Astrocyte (in vitro differentiated cells and primary cell): ENCODE measurements around the gene HOXD12. TPM values are rescaled to one million over a fixed set of nuclear protein-coding genes. Genes with fewer than 3 reads are reported as not detected.

Experiments
- DNase-seq: peaks from one replicate; pipeline ENCODE4 v3.0.0-alpha.2; 2010; ENCODE audit warnings: low read depth
- FAIRE-seq: peaks from 2 replicates; lab custom pipeline; 2011; peaks lifted over from hg19 to GRCh38; lab: Jason Lieb, UNC
- H2AFZ ChIP-seq: 2 replicates; pipeline ENCODE4 v1.6.0; 2012; ENCODE audit warnings: low read depth, low read length, inconsistent platforms
- H3K27ac ChIP-seq: 2 replicates; pipeline ENCODE4 v1.5.1; 2011; ENCODE audit warnings: low read depth, low read length, inconsistent platforms
- H3K27me3 ChIP-seq: 2 replicates; pipeline ENCODE4 v1.6.0; 2011; ENCODE audit warnings: low read length, inconsistent platforms; ENCODE audit not compliant: insufficient read depth
- H3K36me3 ChIP-seq: 2 replicates; pipeline ENCODE4 v1.5.1; 2011; ENCODE audit warnings: low read length, inconsistent platforms; ENCODE audit not compliant: insufficient read depth
- H3K4me1 ChIP-seq: 2 replicates; pipeline ENCODE4 v1.5.1; 2011; ENCODE audit warnings: low read length, inconsistent platforms; ENCODE audit not compliant: insufficient read depth
- H3K4me2 ChIP-seq: 2 replicates; pipeline ENCODE4 v1.6.0; 2012; ENCODE audit warnings: low read length, inconsistent platforms
- H3K4me3 ChIP-seq: 2 replicates; pipeline ENCODE4 v1.5.1; 2011; ENCODE audit warnings: low read depth, mild to moderate bottlenecking, low read length, inconsistent platforms; ENCODE audit not compliant: insufficient read depth
- H3K79me2 ChIP-seq: 2 replicates; pipeline ENCODE4 v1.6.0; 2012; ENCODE audit warnings: mild to moderate bottlenecking, low read length, inconsistent platforms; ENCODE audit not compliant: insufficient read depth
- H3K9ac ChIP-seq: 2 replicates; pipeline ENCODE4 v1.6.0; 2012; ENCODE audit warnings: mild to moderate bottlenecking, low read length, inconsistent platforms
- H3K9me3 ChIP-seq: 2 replicates; pipeline ENCODE4 v1.5.1; 2012; ENCODE audit warnings: low read depth, mild to moderate bottlenecking, low read length, inconsistent platforms; ENCODE audit not compliant: insufficient read depth
- H4K20me1 ChIP-seq: 2 replicates; pipeline ENCODE4 v1.6.0; 2012; ENCODE audit warnings: low read length, inconsistent platforms; ENCODE audit not compliant: insufficient read depth
- H3K27ac Mint-ChIP-seq: one replicate; pipeline ENCODE4 v1.8.0; 2021; ENCODE audit warnings: mild to moderate bottlenecking, mixed read lengths; ENCODE audit not compliant: unreplicated experiment
- H3K27me3 Mint-ChIP-seq: one replicate; pipeline ENCODE4 v1.8.0; 2021; ENCODE audit warnings: low read depth, mixed read lengths; ENCODE audit not compliant: unreplicated experiment
- H3K36me3 Mint-ChIP-seq: one replicate; pipeline ENCODE4 v1.8.0; 2021; ENCODE audit warnings: low read depth, mixed read lengths; ENCODE audit not compliant: unreplicated experiment
- H3K4me1 Mint-ChIP-seq: one replicate; pipeline ENCODE4 v1.8.0; 2021; ENCODE audit warnings: low read depth, mixed read lengths; ENCODE audit not compliant: unreplicated experiment
- H3K4me3 Mint-ChIP-seq: one replicate; pipeline ENCODE4 v1.8.0; 2021; ENCODE audit warnings: mild to moderate bottlenecking, moderate library complexity, mixed read lengths; ENCODE audit not compliant: unreplicated experiment
- H3K9me3 Mint-ChIP-seq: one replicate; pipeline ENCODE4 v1.8.0; 2021; ENCODE audit warnings: mild to moderate bottlenecking, mixed read lengths; ENCODE audit not compliant: unreplicated experiment
- CTCF ChIP-seq: IDR thresholded peaks from 2 replicates; pipeline ENCODE4 v1.5.1; 2011; ENCODE audit warnings: low read depth, mild to moderate bottlenecking, inconsistent platforms, low read length, moderate library complexity; ENCODE audit not compliant: insufficient read depth
- EZH2 ChIP-seq: IDR thresholded peaks from 2 replicates; pipeline ENCODE4 v1.6.1; 2012; ENCODE audit warnings: mild to moderate bottlenecking, low read length, inconsistent platforms; ENCODE audit not compliant: insufficient read depth
- total RNA-seq: library from RNA; stranded (reverse); gene quantifications from 2 replicates; pipeline ENCODE4 v1.2.1, GENCODE V29; 2021

Gene HOXD12
- total RNA-seq, 1 donor from 2014 or later = not detected

- Histone ChIP-seq H3K27ac (no peak overlapping the region), H3K79me2 (no peaks in the 10 kb centered on the region), H2AFZ (no peak overlapping the region), H3K4me1 (no peaks in the 10 kb centered on the region), H3K4me3 (no peak overlapping the region), H3K9me3 (no peaks in the 10 kb centered on the region), H3K9ac (no peak overlapping the region), H3K27me3 (peaks cover 80% of the 10 kb centered on the region), H4K20me1 (no peaks in the 10 kb centered on the region), H3K4me2 (no peak overlapping the region), H3K36me3 (no peaks in the 10 kb centered on the region)
- no peak for DNase-seq
- Mint-ChIP-seq H3K4me1 (no peaks in the 10 kb centered on the region), H3K9me3 (peaks cover 48% of the 10 kb centered on the region), H3K27ac (no peak overlapping the region), H3K4me3 (no peak overlapping the region), H3K36me3 (peaks cover 2% of the 10 kb centered on the region), H3K27me3 (peaks cover 92% of the 10 kb centered on the region)
- TF ChIP-seq CTCF (no peak), EZH2 (no peak)
- FAIRE-seq = no peak
These were observed 47.7 kb downstream of the HOXD12 start for GRCh38 chr2:176147210-176147799.

GRCh38 chr2:176147800-176148496, 48.4 kb downstream of the HOXD12 start:
- no peak overlapping the region for H3K4me2 ChIP-seq
- H3K9me3 Mint-ChIP-seq = peaks cover 46% of the 10 kb centered on the region
- H2AFZ ChIP-seq = no peak overlapping the region
- no peak overlapping the region for H3K4me3 ChIP-seq
- H3K4me3 Mint-ChIP-seq = no peak overlapping the region
- peaks cover 90% of the 10 kb centered on the region for H3K27me3 Mint-ChIP-seq
- FAIRE-seq = no peak
- H3K27ac ChIP-seq = no peak overlapping the region
- H3K36me3 Mint-ChIP-seq = peaks cover 2% of the 10 kb centered on the region
- no peaks in the 10 kb centered on the region for H3K79me2 ChIP-seq
- no peak for DNase-seq
- no peak for TF ChIP-seq CTCF
- no peaks in the 10 kb centered on the region for H4K20me1 ChIP-seq
- peak overlapping the region; percentile 66 for H3K27ac Mint-ChIP-seq
- H3K9ac ChIP-seq = no peak overlapping the region
- H3K9me3 ChIP-seq = no peaks in the 10 kb centered on the region
- H3K4me1 ChIP-seq = no peaks in the 10 kb centered on the region
- no peaks in the 10 kb centered on the region for H3K36me3 ChIP-seq
- H3K27me3 ChIP-seq = peaks cover 82% of the 10 kb centered on the region
- H3K4me1 Mint-ChIP-seq = no peaks in the 10 kb centered on the region
